Measurements from ENCODE around the gene COMMD3. TPM values are rescaled to one million over a fixed set of nuclear protein-coding genes. Genes with fewer than 3 reads are reported as not detected.
"Not testable (repeated sequence)": the region's sequence is repeated elsewhere in the genome, so short reads cannot be mapped to it uniquely, and the experiment has no call there.

The COMMD3 gene
- total and polyA plus RNA-seq, 9 of the 15 experiments (the other 6 are each of a cell fraction or from before 2014, with no cell fraction given) = 50.7 to 217 (median 80.1) TPM

GRCh38 chr10:22357770-22358169, 41.6 kb downstream of the COMMD3 start:
- BruUV-seq (replicated peaks) = not testable (repeated sequence)

GRCh38 chr10:22363305-22363704, 47.1 kb downstream of the COMMD3 start:
- CTCF ChIA-PET (ENCODE audit: low intra/inter-chr PET ratio) = no interaction called here
- H3K27ac ChIP-seq (ENCODE audit: extremely low read depth, low read depth, low read length) = no peak overlapping the region
- H3K4me1 ChIP-seq (replicated peaks in 1 of 2; ENCODE audit: control insufficient read depth in 2 of 2, insufficient read depth in 2 of 2, low read length in 2 of 2) = no peaks in the 10 kb centered on the region; a peak in 1 of 5 replicates
- H3K9me1 ChIP-seq (ENCODE audit: control insufficient read depth, insufficient read depth, low read length) = no peaks in the 10 kb centered on the region
- H3K9ac ChIP-seq (ENCODE audit: insufficient read depth in 1 of 2, low read depth in 2 of 2, low read length in 2 of 2) = no peak overlapping the region
- H3K79me2 ChIP-seq (ENCODE audit: control insufficient read depth, insufficient read depth, low read length) = no peaks in the 10 kb centered on the region
- WGBS (ENCODE audit: insufficient coverage, low coverage, missing lambda C conversion rate) = 80% methylated on average over 6 of the region's 6 CpGs
- FAIRE-seq (no peak), ATAC-seq (no peak), DNase-seq (ENCODE audit: extremely low read depth in 1 of 4, low spot score in 3 of 4) (no peak)
- no peak overlapping the region for H3K4me3 ChIP-seq
- no peak overlapping the region; the same call in 1 of the 2 replicates for H2AFZ ChIP-seq (ENCODE audit: low read depth, low read length)
- TF ChIP-seq HDAC6 (IDR thresholded peaks at IDR 0.05; ENCODE audit: low read depth, low read length) = no peak
- no peak for TF ChIP-seq SMARCA5 (IDR thresholded peaks at IDR 0.05)
- no peak for TF ChIP-seq GTF2B (IDR thresholded peaks at IDR 0.05; ENCODE audit: extremely low read depth, insufficient read length)
- H3K9me3 ChIP-seq (replicated peaks; ENCODE audit: control insufficient read depth, insufficient read depth, low read depth, low read length) = no peaks in the 10 kb centered on the region
- no peaks in the 10 kb centered on the region for H3K36me3 ChIP-seq (ENCODE audit: control insufficient read depth, insufficient read depth, low read length)
- H4K20me1 ChIP-seq (replicated peaks; ENCODE audit: control insufficient read depth, insufficient read depth, low read length) = no peaks in the 10 kb centered on the region
- no peak overlapping the region for H3K4me2 ChIP-seq (ENCODE audit: insufficient read depth, low read length)
- BruUV-seq (replicated peaks) = no TSS peak
- in situ Hi-C loops (cut with MboI) (no loop called here), intact Hi-C loops (cut with micrococcal nuclease) (no loop called here)
- POLR2A ChIA-PET = no interaction called here
- H3K27me3 ChIP-seq (ENCODE audit: control insufficient read depth in 2 of 2, insufficient read depth in 2 of 2, low read length in 2 of 2) = no peaks in the 10 kb centered on the region

More at GRCh38 chr10:22357770-22358169, 41.6 kb downstream of the COMMD3 start:
- H3K9ac ChIP-seq (ENCODE audit: insufficient read depth in 1 of 2, low read depth in 2 of 2, low read length in 2 of 2); in situ Hi-C loops (cut with MboI); H3K9me1 ChIP-seq (ENCODE audit: control insufficient read depth, insufficient read depth, low read length); DNase-seq (ENCODE audit: extremely low read depth in 1 of 4, low spot score in 3 of 4); POLR2A ChIA-PET; intact Hi-C loops (cut with micrococcal nuclease); H3K4me2 ChIP-seq (ENCODE audit: insufficient read depth, low read length); CTCF ChIA-PET (ENCODE audit: low intra/inter-chr PET ratio); H3K4me1 ChIP-seq (replicated peaks in 1 of 2; ENCODE audit: control insufficient read depth in 2 of 2, insufficient read depth in 2 of 2, low read length in 2 of 2); H3K36me3 ChIP-seq (ENCODE audit: control insufficient read depth, insufficient read depth, low read length); H3K27ac ChIP-seq (ENCODE audit: extremely low read depth, low read depth, low read length); H3K4me3 ChIP-seq; ATAC-seq; H4K20me1 ChIP-seq (replicated peaks; ENCODE audit: control insufficient read depth, insufficient read depth, low read length); FAIRE-seq; H3K79me2 ChIP-seq (ENCODE audit: control insufficient read depth, insufficient read depth, low read length); H3K9me3 ChIP-seq (replicated peaks; ENCODE audit: control insufficient read depth, insufficient read depth, low read depth, low read length); H2AFZ ChIP-seq (ENCODE audit: low read depth, low read length); H3K27me3 ChIP-seq (ENCODE audit: control insufficient read depth in 2 of 2, insufficient read depth in 2 of 2, low read length in 2 of 2): not testable (repeated sequence)
- TF ChIP-seq BCOR (IDR thresholded peaks at IDR 0.05) = peak; percentile 64
- peak; percentile 62 for TF ChIP-seq CEBPB (tag; IDR thresholded peaks at IDR 0.05)
- peak; percentile 59 for TF ChIP-seq ZNF146 (CRISPR knock-in tag; IDR thresholded peaks at IDR 0.05; ENCODE audit: unreplicated experiment)
- 73% methylated on average over 2 of the region's 4 CpGs for WGBS (ENCODE audit: insufficient coverage, low coverage, missing lambda C conversion rate)

All from K562 (cell line).